Measurements from ENCODE around the gene DMBX1.

The DMBX1 gene

DNA sequence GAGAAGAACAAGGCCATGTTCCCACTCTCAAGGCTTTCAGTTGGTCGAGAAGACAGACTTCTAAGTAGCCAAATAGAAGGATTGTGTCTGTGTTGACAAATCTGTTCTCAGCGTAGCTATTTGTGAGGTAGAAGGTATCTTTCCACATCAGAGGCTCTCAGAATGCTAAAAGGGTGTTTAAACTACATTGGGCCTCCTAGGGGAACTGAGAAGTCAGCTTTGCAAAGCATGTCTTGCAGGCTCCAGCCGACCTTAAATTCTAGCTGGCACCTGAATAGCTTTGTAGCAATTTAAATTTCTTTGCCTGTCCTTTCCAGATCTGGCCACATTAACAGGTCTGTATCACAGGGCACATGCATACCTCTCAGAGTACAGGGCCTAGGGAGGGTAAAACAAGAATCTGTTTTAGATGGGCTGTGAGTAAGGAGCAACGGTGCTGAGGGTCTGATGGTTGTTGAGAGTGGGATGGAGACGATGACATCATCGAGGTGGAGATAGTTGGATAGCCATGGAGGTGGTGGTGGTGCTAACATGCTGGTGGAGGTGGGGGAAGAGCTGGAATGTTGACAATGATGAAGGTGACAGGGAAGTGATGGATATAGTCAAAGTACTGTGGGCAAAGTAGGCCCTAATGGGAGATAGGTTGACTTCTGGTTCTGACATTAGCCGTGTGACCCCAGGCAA lies 17.0 kb upstream of the DMBX1 start:
- in situ Hi-C loops (cut with MboI; ENCODE audit: low pct_unique_long_range_greater_than_20kb, low sequenced_read_pairs, unreplicated experiment): no loop called here
- DNase-seq (ENCODE audit: low spot score): no peak
- TF ChIP-seq, protein P1, sequence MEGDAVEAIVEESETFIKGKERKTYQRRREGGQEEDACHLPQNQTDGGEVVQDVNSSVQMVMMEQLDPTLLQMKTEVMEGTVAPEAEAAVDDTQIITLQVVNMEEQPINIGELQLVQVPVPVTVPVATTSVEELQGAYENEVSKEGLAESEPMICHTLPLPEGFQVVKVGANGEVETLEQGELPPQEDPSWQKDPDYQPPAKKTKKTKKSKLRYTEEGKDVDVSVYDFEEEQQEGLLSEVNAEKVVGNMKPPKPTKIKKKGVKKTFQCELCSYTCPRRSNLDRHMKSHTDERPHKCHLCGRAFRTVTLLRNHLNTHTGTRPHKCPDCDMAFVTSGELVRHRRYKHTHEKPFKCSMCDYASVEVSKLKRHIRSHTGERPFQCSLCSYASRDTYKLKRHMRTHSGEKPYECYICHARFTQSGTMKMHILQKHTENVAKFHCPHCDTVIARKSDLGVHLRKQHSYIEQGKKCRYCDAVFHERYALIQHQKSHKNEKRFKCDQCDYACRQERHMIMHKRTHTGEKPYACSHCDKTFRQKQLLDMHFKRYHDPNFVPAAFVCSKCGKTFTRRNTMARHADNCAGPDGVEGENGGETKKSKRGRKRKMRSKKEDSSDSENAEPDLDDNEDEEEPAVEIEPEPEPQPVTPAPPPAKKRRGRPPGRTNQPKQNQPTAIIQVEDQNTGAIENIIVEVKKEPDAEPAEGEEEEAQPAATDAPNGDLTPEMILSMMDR (IDR thresholded peaks at IDR 0.05; ENCODE audit: extremely low read depth, insufficient read depth, missing control alignments): no peak

DNA sequence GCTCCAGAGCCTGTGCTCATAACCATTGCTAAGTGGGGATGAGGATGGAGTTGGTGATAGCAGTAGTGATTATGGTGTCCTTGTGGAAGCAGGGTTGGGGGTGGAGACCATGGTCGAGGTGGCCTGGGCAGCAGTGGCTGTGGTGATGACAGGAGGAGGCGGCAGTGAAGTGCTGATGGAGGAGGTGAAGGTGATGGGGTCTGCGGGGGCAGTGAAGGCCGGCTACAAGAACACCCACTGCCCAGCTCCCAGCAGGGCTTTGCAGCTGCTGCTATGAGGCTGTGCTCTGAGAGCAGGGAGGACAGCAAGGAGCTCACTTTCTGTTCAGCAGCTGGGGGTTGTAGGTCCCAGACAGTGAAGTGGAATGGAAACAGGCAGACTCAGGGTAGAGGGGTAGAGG lies 15.6 kb upstream of the DMBX1 start:
- in situ Hi-C loops (cut with MboI; ENCODE audit: low pct_unique_long_range_greater_than_20kb, low sequenced_read_pairs, unreplicated experiment): no loop called here
- TF ChIP-seq, protein P1 (IDR thresholded peaks at IDR 0.05; ENCODE audit: extremely low read depth, insufficient read depth, missing control alignments): no peak
- DNase-seq (ENCODE audit: low spot score): no peak

DNA sequence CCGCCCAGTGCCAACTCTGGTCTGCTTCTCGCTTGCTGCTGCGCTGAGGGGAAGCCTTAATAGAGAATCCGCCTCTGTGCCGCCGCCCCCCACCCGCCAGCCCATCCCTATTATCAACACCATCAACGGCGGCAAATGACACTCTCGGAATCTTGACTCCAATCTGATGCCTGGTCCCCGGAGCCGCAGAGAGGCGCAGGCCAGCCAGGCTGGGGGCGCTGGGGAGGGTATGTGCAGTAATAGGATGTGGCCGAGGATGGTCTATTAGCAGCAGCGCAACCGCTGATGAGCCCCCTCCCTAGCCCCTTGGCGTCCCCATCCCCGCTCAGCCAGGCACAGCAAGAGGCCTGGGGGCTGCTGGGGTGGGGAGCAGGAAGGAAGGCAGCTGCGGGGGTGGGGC lies 15.1 kb upstream of the DMBX1 start:
- in situ Hi-C loops (cut with MboI; ENCODE audit: low pct_unique_long_range_greater_than_20kb, low sequenced_read_pairs, unreplicated experiment): no loop called here
- DNase-seq (ENCODE audit: low spot score): no peak
- TF ChIP-seq, protein P1 (IDR thresholded peaks at IDR 0.05; ENCODE audit: extremely low read depth, insufficient read depth, missing control alignments): no peak

DNA sequence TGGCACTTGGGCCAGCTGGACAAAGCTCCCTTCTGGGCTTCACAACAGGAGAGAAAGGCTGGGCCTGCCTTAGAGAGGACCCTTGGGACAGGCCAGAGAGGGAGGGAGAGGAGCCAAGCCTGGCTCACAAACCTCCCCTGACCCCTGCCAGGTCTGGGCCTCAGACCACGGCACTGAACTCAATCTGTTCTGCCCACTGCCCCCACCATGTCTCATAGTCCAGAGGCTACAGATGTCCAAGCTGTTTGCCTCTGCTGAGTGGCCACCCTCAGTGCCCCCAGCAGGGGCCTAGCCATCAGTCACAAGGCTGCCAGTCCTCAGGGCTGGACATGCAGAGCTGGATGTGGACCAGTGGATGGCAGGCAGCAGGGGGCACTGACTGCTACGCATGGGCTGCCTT lies 13.0 kb upstream of the DMBX1 start:
- TF ChIP-seq, protein P1 (IDR thresholded peaks at IDR 0.05; ENCODE audit: extremely low read depth, insufficient read depth, missing control alignments): no peak
- no peak for DNase-seq (ENCODE audit: low spot score)
- in situ Hi-C loops (cut with MboI; ENCODE audit: low pct_unique_long_range_greater_than_20kb, low sequenced_read_pairs, unreplicated experiment): no loop called here

DNA sequence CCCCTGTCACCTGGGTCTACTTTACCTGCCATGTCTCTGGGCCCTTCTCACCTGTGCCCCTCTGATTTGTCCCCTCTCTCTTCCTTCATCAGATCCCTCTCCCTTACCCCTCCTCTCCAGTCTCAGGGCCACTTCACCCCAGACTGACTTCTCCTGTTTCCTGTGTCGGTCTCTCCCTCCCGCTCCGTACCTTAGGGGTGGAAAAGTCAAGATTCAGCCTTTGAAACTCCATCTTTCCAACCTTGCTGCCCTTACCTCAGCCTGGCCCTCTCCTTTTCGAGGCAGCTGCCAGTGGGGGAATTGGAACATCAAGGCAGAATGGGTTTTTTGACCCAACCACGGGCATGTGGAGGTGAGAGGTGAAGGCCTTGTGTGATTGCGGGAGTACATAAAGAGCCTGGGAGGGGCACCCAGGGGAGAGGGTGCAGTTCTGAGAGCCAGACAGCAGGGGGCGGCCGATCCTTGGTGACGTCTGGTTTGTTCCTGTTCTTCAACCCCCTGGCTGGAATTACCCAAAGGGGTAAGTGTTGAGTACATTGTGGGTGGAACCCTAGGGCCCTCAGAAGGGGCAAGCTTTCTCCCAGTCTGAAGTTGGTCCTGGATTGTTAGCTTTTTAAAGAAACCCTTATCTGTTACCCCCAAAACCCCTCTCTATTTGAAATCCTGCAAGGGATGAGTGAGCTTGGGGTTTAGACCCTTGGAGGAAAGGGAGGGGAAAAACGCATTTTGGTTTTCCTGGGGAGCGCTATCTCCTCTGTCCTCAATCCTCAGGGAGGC lies 12.3 kb upstream of the DMBX1 start:
- TF ChIP-seq, protein P1 (IDR thresholded peaks at IDR 0.05; ENCODE audit: extremely low read depth, insufficient read depth, missing control alignments): peak; percentile 88
- in situ Hi-C loops (cut with MboI; ENCODE audit: low pct_unique_long_range_greater_than_20kb, low sequenced_read_pairs, unreplicated experiment): no loop called here
- DNase-seq (ENCODE audit: low spot score): peak; percentile 93

DNA sequence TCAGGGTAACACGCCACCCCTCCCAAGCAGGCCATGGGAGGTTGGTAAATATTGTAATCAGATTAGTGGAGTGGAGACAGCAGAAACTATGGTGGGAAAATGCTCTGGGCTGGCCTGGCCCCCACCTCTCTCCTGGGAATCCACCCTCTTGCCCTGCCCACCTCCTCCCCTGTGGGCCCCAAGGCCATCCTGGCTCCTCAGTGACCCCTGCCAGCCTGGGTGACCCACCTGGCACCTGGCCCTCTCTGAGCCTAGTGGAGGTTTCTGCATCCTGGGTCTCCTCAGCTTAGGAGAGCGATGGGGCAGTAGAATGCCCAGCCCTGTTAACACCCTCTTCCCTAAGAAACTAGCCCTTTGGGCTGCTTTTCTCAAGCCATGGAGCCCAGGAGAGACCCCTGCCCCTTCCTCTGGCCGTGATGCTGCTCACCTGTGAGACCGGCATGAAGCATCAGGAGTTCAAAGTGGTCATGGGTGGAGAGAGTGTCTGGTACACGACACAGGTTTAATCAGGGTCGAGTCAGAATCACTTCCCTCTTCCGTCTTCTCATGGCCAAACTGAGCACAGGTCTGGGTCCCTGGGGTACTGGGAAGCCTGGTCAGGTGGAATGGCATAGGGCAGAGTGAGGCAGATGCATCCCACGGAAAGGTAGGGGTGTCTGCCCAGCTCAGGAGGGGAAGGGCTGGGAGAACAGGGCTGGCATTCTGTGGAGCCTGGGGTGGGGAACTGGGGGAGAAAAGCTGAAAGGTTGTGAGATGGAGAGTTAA lies 10.7 kb upstream of the DMBX1 start:
- in situ Hi-C loops (cut with MboI; ENCODE audit: low pct_unique_long_range_greater_than_20kb, low sequenced_read_pairs, unreplicated experiment): no loop called here
- TF ChIP-seq, protein P1 (IDR thresholded peaks at IDR 0.05; ENCODE audit: extremely low read depth, insufficient read depth, missing control alignments): no peak
- no peak for DNase-seq (ENCODE audit: low spot score)
